H9 (cell line): ENCODE measurements around the gene CNOT9. TPM values are rescaled to one million over a fixed set of nuclear protein-coding genes. Genes with fewer than 3 reads are reported as not detected.

Experiments used
- DNase-seq: peaks from one replicate; pipeline ENCODE4 v3.0.0-alpha.2; 2017
- H2AFZ ChIP-seq: one replicate; pipeline ENCODE4 v1.6.1; 2013; ENCODE audit warnings: mild to moderate bottlenecking, low read length, control low read depth, moderate library complexity
- H2AK5ac ChIP-seq: 2 replicates; pipeline ENCODE4 v1.6.1; 2013; ENCODE audit warnings: low read length, control low read depth, mixed read lengths; ENCODE audit not compliant: insufficient read length
- H2BK120ac ChIP-seq: one replicate; pipeline ENCODE4 v1.6.1; 2013; ENCODE audit warnings: low read depth, mild to moderate bottlenecking, low read length, control low read depth, inconsistent platforms; ENCODE audit not compliant: poor library complexity, severe bottlenecking
- H2BK12ac ChIP-seq: 2 replicates; pipeline ENCODE4 v1.6.1; 2013; ENCODE audit warnings: low read length, control low read depth, mixed read lengths, low read depth; ENCODE audit not compliant: insufficient read length
- H2BK15ac ChIP-seq: 2 replicates; pipeline ENCODE4 v1.6.1; 2013; ENCODE audit warnings: low read depth, low read length, control low read depth
- H2BK20ac ChIP-seq: one replicate; pipeline ENCODE4 v1.6.1; 2013; ENCODE audit warnings: low read depth, mild to moderate bottlenecking, low read length, control low read depth, inconsistent platforms; ENCODE audit not compliant: poor library complexity, severe bottlenecking
- H2BK5ac ChIP-seq: 2 replicates; pipeline ENCODE4 v1.6.1; 2013; ENCODE audit warnings: low read length, control low read depth, mixed read lengths; ENCODE audit not compliant: insufficient read length
- H3K14ac ChIP-seq: 2 replicates; pipeline ENCODE4 v1.6.1; 2013; ENCODE audit warnings: low read length, control low read depth; ENCODE audit not compliant: insufficient read depth
- H3K18ac ChIP-seq: 2 replicates; pipeline ENCODE4 v1.6.1; 2013; ENCODE audit warnings: low read depth, mild to moderate bottlenecking, mixed read lengths, low read length, control low read depth; ENCODE audit not compliant: insufficient read length
- H3K23ac ChIP-seq: 2 replicates; pipeline ENCODE4 v1.6.1; 2013; ENCODE audit warnings: low read length, control low read depth, mixed read lengths, low read depth; ENCODE audit not compliant: insufficient read length
- H3K23me2 ChIP-seq: 2 replicates; pipeline ENCODE4 v1.6.1; 2013; ENCODE audit warnings: low read depth, mild to moderate bottlenecking, mixed read lengths, low read length, control low read depth; ENCODE audit not compliant: insufficient read length, poor library complexity, severe bottlenecking
- H3K27ac ChIP-seq: 2 replicates; pipeline ENCODE4 v1.5.1; 2013; ENCODE audit warnings: low read length, control low read depth, mixed read lengths, low read depth; ENCODE audit not compliant: insufficient read length
- H3K27me3 ChIP-seq: 2 replicates; pipeline ENCODE4 v1.6.1; 2013; ENCODE audit warnings: low read length, control low read depth, inconsistent platforms; ENCODE audit not compliant: insufficient read depth
- H3K4ac ChIP-seq: 2 replicates; pipeline ENCODE4 v1.6.1; 2013; ENCODE audit warnings: low read depth, mild to moderate bottlenecking, control low read depth, inconsistent platforms, low read length, moderate library complexity
- H3K4me1 ChIP-seq: 2 replicates; pipeline ENCODE4 v1.6.1; 2013; ENCODE audit warnings: low read length, control low read depth, inconsistent platforms; ENCODE audit not compliant: insufficient read depth
- H3K4me2 ChIP-seq: 2 replicates; pipeline ENCODE4 v1.6.1; 2013; ENCODE audit warnings: low read length, control low read depth, mixed read lengths; ENCODE audit not compliant: insufficient read length, insufficient read depth
- H3K56ac ChIP-seq: 2 replicates; pipeline ENCODE4 v1.6.1; 2013; ENCODE audit warnings: low read depth, mild to moderate bottlenecking, mixed read lengths, low read length, control low read depth; ENCODE audit not compliant: insufficient read length
- H3K79me1 ChIP-seq: 2 replicates; pipeline ENCODE4 v1.6.1; 2013; ENCODE audit warnings: low read depth, mild to moderate bottlenecking, moderate library complexity, low read length, control low read depth, inconsistent platforms; ENCODE audit not compliant: insufficient read depth, poor library complexity, severe bottlenecking
- H3K79me2 ChIP-seq: 2 replicates; pipeline ENCODE4 v1.6.1; 2013; ENCODE audit warnings: low read length, control low read depth, inconsistent platforms; ENCODE audit not compliant: insufficient read depth
- H3K9ac ChIP-seq: 2 replicates; pipeline ENCODE4 v1.6.1; 2013; ENCODE audit warnings: low read length, control low read depth, mixed read lengths; ENCODE audit not compliant: insufficient read length; ENCODE audit errors: extremely low read depth
- H3K9me3 ChIP-seq: one replicate; pipeline ENCODE4 v1.6.1; 2013; ENCODE audit warnings: low read depth, low read length, inconsistent platforms; ENCODE audit not compliant: control insufficient read depth
- H3T11ph ChIP-seq: one replicate; pipeline ENCODE4 v1.6.1; 2013; ENCODE audit warnings: mild to moderate bottlenecking, low read length, control low read depth, inconsistent platforms
- H4K20me1 ChIP-seq: one replicate; pipeline ENCODE4 v1.6.1; 2013; ENCODE audit not compliant: control insufficient read depth, insufficient read length, insufficient read depth
- H4K5ac ChIP-seq: 2 replicates; pipeline ENCODE4 v1.6.1; 2013; ENCODE audit warnings: low read depth, mild to moderate bottlenecking, mixed read lengths, low read length, control low read depth; ENCODE audit not compliant: insufficient read length
- H4K8ac ChIP-seq: replicated peaks from 2 replicates; pipeline ENCODE4 v1.6.1; 2013; ENCODE audit warnings: low read length, control low read depth, mixed read lengths, low read depth; ENCODE audit not compliant: insufficient read length
- H4K91ac ChIP-seq: 2 replicates; pipeline ENCODE4 v1.6.1; 2013; ENCODE audit warnings: low read depth, mild to moderate bottlenecking, moderate library complexity, mixed read lengths, low read length, control low read depth; ENCODE audit not compliant: insufficient read length
- H3K27ac Mint-ChIP-seq, 3 experiments: 2 replicates in 2 of 3; 3 replicates in 1 of 3; pipeline ENCODE4 v1.8.0; 2020 to 2021; ENCODE audit warnings: mixed read lengths in 3 of 3, mild to moderate bottlenecking in 1 of 3, moderate library complexity in 1 of 3
- H3K27me3 Mint-ChIP-seq: 2 replicates; pipeline ENCODE4 v1.8.0; 2021; ENCODE audit warnings: low read depth, mild to moderate bottlenecking, moderate library complexity, mixed read lengths
- H3K36me3 Mint-ChIP-seq, 3 experiments: 2 replicates in 2 of 3; 3 replicates in 1 of 3; pipeline ENCODE4 v1.8.0; 2020 to 2021; ENCODE audit warnings: low read depth in 3 of 3, mixed read lengths in 3 of 3; ENCODE audit not compliant: insufficient read depth in 1 of 3
- H3K4me1 Mint-ChIP-seq, 2 experiments: 2 replicates each; pipeline ENCODE4 v1.8.0; 2020; ENCODE audit warnings: mixed read lengths in 2 of 2
- H3K4me3 Mint-ChIP-seq, 2 experiments: 2 replicates in 1 of 2; 3 replicates in 1 of 2; pipeline ENCODE4 v1.8.0; 2020 to 2021; ENCODE audit warnings: mild to moderate bottlenecking in 2 of 2, mixed read lengths in 2 of 2, moderate library complexity in 1 of 2
- H3K9me3 Mint-ChIP-seq, 2 experiments: 2 replicates in 1 of 2; 3 replicates in 1 of 2; pipeline ENCODE4 v1.8.0; 2020; ENCODE audit warnings: mild to moderate bottlenecking in 2 of 2, mixed read lengths in 2 of 2, moderate library complexity in 1 of 2
- CTCF ChIP-seq: fragments of 200-600 bp; sonication (generic); conservative IDR thresholded peaks from 3 replicates; pipeline ENCODE4 v1.8.0; 2021; ENCODE audit warnings: antibody characterized with exemption, mild to moderate bottlenecking
- total RNA-seq: library from RNA; stranded (reverse); gene quantifications from 2 replicates; pipeline ENCODE4 v1.2.1, GENCODE V29; 2021

Gene CNOT9
- total RNA-seq, 1 experiment from 2014 or later, result 91.2 TPM

- Histone ChIP-seq H3K23me2 (no peaks in the 10 kb centered on the region), H2BK120ac (no peak overlapping the region), H2BK15ac (no peak overlapping the region), H3K27me3 (no peaks in the 10 kb centered on the region), H4K20me1 (no peaks in the 10 kb centered on the region), H3K56ac (no peak overlapping the region), H3K9me3 (no peaks in the 10 kb centered on the region), H2AFZ (no peak overlapping the region), H3K9ac (no peak overlapping the region), H2BK20ac (no peak overlapping the region), H3K4ac (no peak overlapping the region), H2BK12ac (no peak overlapping the region), H4K5ac (no peak overlapping the region), H4K91ac (no peak overlapping the region), H3K4me2 (no peak overlapping the region), H3K27ac (no peak overlapping the region), H3K23ac (no peak overlapping the region), H2BK5ac (no peak overlapping the region), H3K14ac (no peak overlapping the region), H3K79me2 (no peaks in the 10 kb centered on the region), H3K18ac (no peak overlapping the region), H3K79me1 (no peaks in the 10 kb centered on the region), H2AK5ac (no peak overlapping the region), H3K4me1 (no peaks in the 10 kb centered on the region), H3T11ph (no peak overlapping the region), H4K8ac (no peak overlapping the region)
- H3K9me3 Mint-ChIP-seq, result no peaks in the 10 kb centered on the region
- DNase-seq, result no peak
- no peak overlapping the region for H3K4me3 Mint-ChIP-seq
- no peaks in the 10 kb centered on the region for H3K4me1 Mint-ChIP-seq
- no peaks in the 10 kb centered on the region for H3K27me3 Mint-ChIP-seq
- H3K27ac Mint-ChIP-seq, result no peak overlapping the region; a peak in 1 of 7 replicates
- TF ChIP-seq CTCF, result no peak
- peaks cover 29 to 76% (median 74%) of the 10 kb centered on the region in 3 experiments for H3K36me3 Mint-ChIP-seq
Observed at GRCh38 chr2:218547511-218547910, 21.1 kb upstream of the CNOT9 start.
